Neural progenitor cell (in vitro differentiated cells): ENCODE measurements around the gene INTS6. TPM values are rescaled to one million over a fixed set of nuclear protein-coding genes. Genes with fewer than 3 reads are reported as not detected.

Experiments used
- DNase-seq: peaks from one replicate; pipeline ENCODE4 v3.0.0-alpha.2; 2016; ENCODE audit warnings: low spot score
- H2AFZ ChIP-seq: fragments of 200-600 bp; sonication (generic); replicated peaks from 2 replicates; pipeline ENCODE4 v1.6.1; 2016; ENCODE audit warnings: antibody characterized with exemption
- H3F3A ChIP-seq: fragments of 200-600 bp; sonication (generic); 2 replicates; pipeline ENCODE4 v1.6.1; 2016; ENCODE audit warnings: antibody characterized with exemption, low read depth
- H3K27ac ChIP-seq: fragments of 200-600 bp; sonication (generic); 2 replicates; pipeline ENCODE4 v1.5.1; 2016; ENCODE audit warnings: mild to moderate bottlenecking
- H3K27me3 ChIP-seq: fragments of 200-600 bp; sonication (generic); 2 replicates; pipeline ENCODE4 v1.6.1; 2016; ENCODE audit warnings: mild to moderate bottlenecking, moderate library complexity
- H3K36me3 ChIP-seq: fragments of 200-600 bp; sonication (generic); 2 replicates; pipeline ENCODE4 v1.5.1; 2016
- H3K4me1 ChIP-seq: fragments of 200-600 bp; sonication (generic); 2 replicates; pipeline ENCODE4 v1.6.1; 2016; ENCODE audit warnings: mixed run types
- H3K4me2 ChIP-seq: fragments of 200-600 bp; sonication (generic); 2 replicates; pipeline ENCODE4 v1.6.1; 2016
- H3K4me3 ChIP-seq: fragments of 200-600 bp; sonication (generic); 2 replicates; pipeline ENCODE4 v1.5.1; 2016
- H3K79me2 ChIP-seq: fragments of 200-600 bp; sonication (generic); 2 replicates; pipeline ENCODE4 v1.6.1; 2016; ENCODE audit warnings: low read depth
- H3K9ac ChIP-seq: fragments of 200-600 bp; sonication (generic); 2 replicates; pipeline ENCODE4 v1.6.1; 2016
- H3K9me3 ChIP-seq: fragments of 200-600 bp; sonication (generic); 2 replicates; pipeline ENCODE4 v1.5.1; 2016; ENCODE audit warnings: low read depth
- H4K20me1 ChIP-seq: fragments of 200-600 bp; sonication (generic); 2 replicates; pipeline ENCODE4 v1.6.1; 2016; ENCODE audit warnings: low read depth
- H3K27ac Mint-ChIP-seq: 3 replicates; pipeline ENCODE4 v1.8.0; 2021; ENCODE audit warnings: mixed read lengths
- H3K27me3 Mint-ChIP-seq: 2 replicates; pipeline ENCODE4 v1.8.0; 2022; ENCODE audit warnings: low read depth, mild to moderate bottlenecking, inconsistent platforms, moderate library complexity, mixed read lengths; ENCODE audit not compliant: insufficient read depth
- H3K36me3 Mint-ChIP-seq: 3 replicates; pipeline ENCODE4 v1.8.0; 2021; ENCODE audit warnings: mixed read lengths
- H3K4me1 Mint-ChIP-seq: 3 replicates; pipeline ENCODE4 v1.8.0; 2021; ENCODE audit warnings: mixed read lengths
- H3K4me3 Mint-ChIP-seq: 3 replicates; pipeline ENCODE4 v1.8.0; 2021; ENCODE audit warnings: mild to moderate bottlenecking, moderate library complexity, mixed read lengths
- H3K9me3 Mint-ChIP-seq: 3 replicates; pipeline ENCODE4 v1.8.0; 2020; ENCODE audit warnings: mixed read lengths
- EZH2 ChIP-seq: fragments of 200-600 bp; sonication (generic); IDR thresholded peaks from 2 replicates; pipeline ENCODE4 v1.6.1; 2017; ENCODE audit warnings: antibody characterized with exemption, mild to moderate bottlenecking, moderate library complexity
- EZH2phosphoT487 ChIP-seq: fragments of 200-600 bp; sonication (generic); IDR thresholded peaks from 2 replicates; pipeline ENCODE4 v1.6.1; 2017; ENCODE audit warnings: antibody characterized with exemption
- total RNA-seq: library from RNA; depleted of rRNA; stranded (reverse); fragments of >200 nt; gene quantifications from 2 replicates; pipeline ENCODE4 v1.2.3, GENCODE V29; 2015; ENCODE audit warnings: low replicate concordance
- TF ChIP-seq, protein P1 (sequence below): fragments of 200-600 bp; sonication (generic); IDR thresholded peaks from 2 replicates; pipeline ENCODE4 v1.5.1; 2017; ENCODE audit warnings: antibody characterized with exemption, mild to moderate bottlenecking

The INTS6 gene
- total RNA-seq, 1 donor from 2014 or later, result 84.0 TPM

DNA sequence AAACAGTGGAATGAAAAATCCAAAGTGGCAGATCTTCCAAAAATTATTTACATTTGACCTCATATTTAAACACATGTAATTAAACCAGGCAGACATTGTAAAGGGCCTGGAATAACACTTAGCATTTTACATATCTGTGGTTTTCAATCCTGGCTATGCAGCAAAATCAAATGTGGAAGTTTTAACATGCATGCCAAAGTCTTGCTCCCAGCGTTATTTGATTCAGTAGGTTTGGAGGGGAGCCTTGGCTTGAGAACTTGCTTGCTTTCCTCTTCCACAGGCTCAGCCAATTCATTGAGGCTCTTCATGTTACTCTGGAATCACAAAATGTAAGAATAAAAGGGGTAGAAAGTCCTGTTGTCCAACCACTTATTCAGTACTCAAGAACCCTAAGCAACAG is 42.5 kb upstream of the INTS6 start:
- H3K27ac ChIP-seq, result no peak overlapping the region
- no peaks in the 10 kb centered on the region for H3K4me1 ChIP-seq
- H3K9me3 ChIP-seq, result no peaks in the 10 kb centered on the region
- no peak overlapping the region for H3K4me2 ChIP-seq
- no peak overlapping the region for H3K4me3 ChIP-seq
- no peaks in the 10 kb centered on the region for H3K27me3 Mint-ChIP-seq
- H3K4me1 Mint-ChIP-seq, result no peaks in the 10 kb centered on the region
- no peaks in the 10 kb centered on the region for H3K9me3 Mint-ChIP-seq
- H3K27me3 ChIP-seq, result no peaks in the 10 kb centered on the region
- no peaks in the 10 kb centered on the region for H4K20me1 ChIP-seq
- no peaks in the 10 kb centered on the region for H3K36me3 ChIP-seq
- H3K27ac Mint-ChIP-seq, result no peak overlapping the region
- H3K4me3 Mint-ChIP-seq, result no peak overlapping the region
- no peaks in the 10 kb centered on the region for H3K79me2 ChIP-seq
- TF ChIP-seq EZH2 (no peak), EZH2phosphoT487 (no peak)
- TF ChIP-seq, protein P1, sequence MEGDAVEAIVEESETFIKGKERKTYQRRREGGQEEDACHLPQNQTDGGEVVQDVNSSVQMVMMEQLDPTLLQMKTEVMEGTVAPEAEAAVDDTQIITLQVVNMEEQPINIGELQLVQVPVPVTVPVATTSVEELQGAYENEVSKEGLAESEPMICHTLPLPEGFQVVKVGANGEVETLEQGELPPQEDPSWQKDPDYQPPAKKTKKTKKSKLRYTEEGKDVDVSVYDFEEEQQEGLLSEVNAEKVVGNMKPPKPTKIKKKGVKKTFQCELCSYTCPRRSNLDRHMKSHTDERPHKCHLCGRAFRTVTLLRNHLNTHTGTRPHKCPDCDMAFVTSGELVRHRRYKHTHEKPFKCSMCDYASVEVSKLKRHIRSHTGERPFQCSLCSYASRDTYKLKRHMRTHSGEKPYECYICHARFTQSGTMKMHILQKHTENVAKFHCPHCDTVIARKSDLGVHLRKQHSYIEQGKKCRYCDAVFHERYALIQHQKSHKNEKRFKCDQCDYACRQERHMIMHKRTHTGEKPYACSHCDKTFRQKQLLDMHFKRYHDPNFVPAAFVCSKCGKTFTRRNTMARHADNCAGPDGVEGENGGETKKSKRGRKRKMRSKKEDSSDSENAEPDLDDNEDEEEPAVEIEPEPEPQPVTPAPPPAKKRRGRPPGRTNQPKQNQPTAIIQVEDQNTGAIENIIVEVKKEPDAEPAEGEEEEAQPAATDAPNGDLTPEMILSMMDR, result no peak
- no peak overlapping the region for H3K9ac ChIP-seq
- H3F3A ChIP-seq, result no peaks in the 10 kb centered on the region
- H2AFZ ChIP-seq, result peak overlapping the region; percentile 71
- H3K36me3 Mint-ChIP-seq, result no peaks in the 10 kb centered on the region
- no peak for DNase-seq

DNA sequence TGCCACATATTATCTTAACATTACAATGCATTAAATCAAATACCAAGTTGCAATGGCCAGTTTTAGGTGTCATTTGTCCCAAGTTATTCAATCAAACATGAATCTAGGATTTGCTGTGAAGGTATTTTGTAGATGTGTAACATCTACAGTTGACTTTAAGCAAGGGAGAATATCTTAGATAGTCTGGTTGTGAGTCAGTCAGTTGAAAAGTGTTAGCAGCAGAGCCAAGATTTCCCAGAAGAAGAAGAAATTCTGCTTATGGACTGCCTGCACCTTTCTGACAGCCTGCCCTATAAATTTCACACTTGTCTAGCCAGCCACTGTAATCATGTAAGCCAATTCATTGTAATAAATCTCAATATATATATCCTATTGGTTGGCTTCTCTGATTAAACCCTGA is 41.3 kb upstream of the INTS6 start:
- no peaks in the 10 kb centered on the region for H3K79me2 ChIP-seq
- no peak overlapping the region for H3K9ac ChIP-seq
- no peaks in the 10 kb centered on the region for H3K9me3 ChIP-seq
- no peak overlapping the region for H3K4me3 Mint-ChIP-seq
- no peaks in the 10 kb centered on the region for H3K9me3 Mint-ChIP-seq
- H4K20me1 ChIP-seq, result no peaks in the 10 kb centered on the region
- no peaks in the 10 kb centered on the region for H3K36me3 Mint-ChIP-seq
- H3K4me1 Mint-ChIP-seq, result no peaks in the 10 kb centered on the region
- H3K4me3 ChIP-seq, result no peak overlapping the region
- no peaks in the 10 kb centered on the region for H3K27me3 Mint-ChIP-seq
- H3K4me1 ChIP-seq, result no peaks in the 10 kb centered on the region
- H3K36me3 ChIP-seq, result no peaks in the 10 kb centered on the region
- TF ChIP-seq, protein P1, result no peak
- TF ChIP-seq EZH2 (no peak), EZH2phosphoT487 (no peak)
- H3F3A ChIP-seq, result no peaks in the 10 kb centered on the region
- DNase-seq, result no peak
- H3K27ac Mint-ChIP-seq, result no peak overlapping the region
- H2AFZ ChIP-seq, result no peak overlapping the region
- no peaks in the 10 kb centered on the region for H3K27me3 ChIP-seq
- no peak overlapping the region for H3K4me2 ChIP-seq
- no peak overlapping the region for H3K27ac ChIP-seq

DNA sequence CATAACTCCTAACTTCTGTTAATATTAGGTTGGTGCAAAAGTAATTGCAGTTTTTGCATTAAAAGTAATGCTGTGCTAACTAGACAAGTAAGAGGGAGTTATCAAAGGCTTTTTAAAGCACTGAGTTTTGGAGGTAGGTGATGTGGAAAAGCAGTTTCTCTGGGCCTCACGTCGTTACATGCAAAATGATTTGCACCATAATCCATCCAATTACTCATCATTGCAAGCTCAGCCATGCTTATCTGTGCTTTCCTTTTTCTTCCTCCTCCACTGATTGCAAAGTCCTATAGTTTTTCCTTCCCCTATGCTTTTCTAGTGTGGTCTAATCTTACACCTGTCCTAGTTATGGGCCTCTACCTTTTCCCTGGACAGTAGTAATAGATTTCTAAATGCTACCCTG is 35.4 kb upstream of the INTS6 start:
- no peak overlapping the region for H3K27ac ChIP-seq
- TF ChIP-seq EZH2phosphoT487 (no peak), EZH2 (no peak)
- TF ChIP-seq, protein P1, result no peak
- H3K79me2 ChIP-seq, result no peaks in the 10 kb centered on the region
- no peak overlapping the region for H3K4me2 ChIP-seq
- H3K27me3 ChIP-seq, result no peaks in the 10 kb centered on the region
- H2AFZ ChIP-seq, result no peak overlapping the region
- no peaks in the 10 kb centered on the region for H3K9me3 ChIP-seq
- H3K4me3 Mint-ChIP-seq, result no peak overlapping the region
- no peaks in the 10 kb centered on the region for H3F3A ChIP-seq
- H3K4me1 Mint-ChIP-seq, result no peaks in the 10 kb centered on the region
- H4K20me1 ChIP-seq, result no peaks in the 10 kb centered on the region
- H3K27me3 Mint-ChIP-seq, result no peaks in the 10 kb centered on the region
- no peaks in the 10 kb centered on the region for H3K36me3 ChIP-seq
- DNase-seq, result no peak
- H3K36me3 Mint-ChIP-seq, result no peaks in the 10 kb centered on the region
- H3K9ac ChIP-seq, result no peak overlapping the region
- no peak overlapping the region for H3K4me3 ChIP-seq
- no peak overlapping the region for H3K27ac Mint-ChIP-seq
- no peaks in the 10 kb centered on the region for H3K4me1 ChIP-seq
- peaks cover 7% of the 10 kb centered on the region for H3K9me3 Mint-ChIP-seq

DNA sequence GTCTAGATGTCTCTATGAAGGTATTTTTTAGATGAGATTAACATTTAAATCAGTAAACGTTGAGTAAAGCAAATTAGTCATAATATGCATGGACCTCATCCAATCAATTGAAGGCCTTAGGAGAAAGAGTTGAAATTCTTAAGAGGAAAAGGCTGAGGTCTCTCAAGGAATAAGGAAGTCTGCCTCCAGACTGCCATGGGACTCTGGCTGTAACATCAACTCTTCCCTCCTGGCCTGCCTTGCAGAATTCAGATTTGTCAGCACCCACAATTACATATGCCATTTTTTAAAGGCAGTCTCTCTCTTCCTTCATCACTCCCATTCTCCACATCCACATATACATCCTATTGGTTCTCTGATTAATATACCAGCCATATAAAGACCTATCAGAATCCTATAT is 28.8 kb upstream of the INTS6 start:
- Histone ChIP-seq H3K27me3 (no peaks in the 10 kb centered on the region), H3K4me1 (no peaks in the 10 kb centered on the region), H3K36me3 (no peaks in the 10 kb centered on the region), H3K4me3 (no peak overlapping the region), H4K20me1 (no peaks in the 10 kb centered on the region), H3K4me2 (no peak overlapping the region), H3F3A (no peaks in the 10 kb centered on the region), H3K27ac (no peak overlapping the region), H3K9me3 (no peaks in the 10 kb centered on the region), H3K9ac (no peak overlapping the region), H3K79me2 (no peaks in the 10 kb centered on the region), H2AFZ (no peak overlapping the region)
- Mint-ChIP-seq H3K9me3 (peaks cover 10% of the 10 kb centered on the region), H3K27me3 (no peaks in the 10 kb centered on the region), H3K36me3 (no peaks in the 10 kb centered on the region), H3K27ac (no peak overlapping the region), H3K4me1 (no peaks in the 10 kb centered on the region), H3K4me3 (no peak overlapping the region)
- DNase-seq, result no peak
- TF ChIP-seq EZH2phosphoT487, result no peak
- TF ChIP-seq EZH2, result no peak
- TF ChIP-seq, protein P1, result no peak
